ENCODE data around the gene HNRNPUL2. TPM values are rescaled to one million over a fixed set of nuclear protein-coding genes. Genes with fewer than 3 reads are reported as not detected.

The HNRNPUL2 gene
- total RNA-seq, 1 experiment from 2014 or later = 47.3 TPM

GRCh38 chr11:62725646-62726045, 1.6 kb downstream of the HNRNPUL2 start:
- intact Hi-C loops (cut with micrococcal nuclease; ENCODE audit: unreplicated experiment) = no loop called here
- in situ Hi-C loops (cut with HindIII; ENCODE audit: low pct_unique_long_range_greater_than_20kb, low sequenced_read_pairs) = no loop called here
- CTCF ChIA-PET = interaction anchor here (0.6 kb wide), 1 partner anchor 20 kb away, joined by 9 read pairs; no protein-coding TSS in a partner anchor
- Histone ChIP-seq H3K36me3 (ENCODE audit: control insufficient read depth, insufficient read depth, low read length) (peaks cover 44% of the 10 kb centered on the region), H3K27me3 (ENCODE audit: control insufficient read depth, insufficient read depth, low read length) (no peaks in the 10 kb centered on the region), H3K4me1 (ENCODE audit: control insufficient read depth, insufficient read depth, low read length) (peaks cover 9% of the 10 kb centered on the region), H3K27ac (ENCODE audit: low read length) (peak overlapping the region; percentile 92), H3K9me3 (ENCODE audit: control insufficient read depth, insufficient read depth, low read depth, low read length) (no peaks in the 10 kb centered on the region), H3K4me3 (ENCODE audit: low read depth in 2 of 2, low read length in 2 of 2) (peak overlapping the region; percentile 68 to 100)
- DNase-seq (ENCODE audit: low read depth, low spot score) (no peak), ATAC-seq (no peak)
- BruUV-seq (replicated peaks) = TSS peak; percentile 59
- TF ChIP-seq TCF7L2 (IDR thresholded peaks at IDR 0.05; ENCODE audit: low read depth, low read length) (no peak), SIN3A (IDR thresholded peaks at IDR 0.05; ENCODE audit: borderline replicate concordance, insufficient read depth, low read depth, low read length) (no peak)
- POLR2A ChIA-PET = no interaction called here

- ChIA-PET POLR2A (interaction anchor here (0.6 kb wide), 2 partner anchors 14 to 86 kb away, joined by 3 to 6 read pairs; no protein-coding TSS in a partner anchor), CTCF (no interaction called here)
- DNase-seq (ENCODE audit: low read depth, low spot score) = no peak
- no peaks in the 10 kb centered on the region for H3K27me3 ChIP-seq (ENCODE audit: control insufficient read depth, insufficient read depth, low read length)
- H3K36me3 ChIP-seq (ENCODE audit: control insufficient read depth, insufficient read depth, low read length) = peaks cover 50% of the 10 kb centered on the region
- ATAC-seq = no peak
- peak overlapping the region; percentile 7 to 68 for H3K4me3 ChIP-seq (ENCODE audit: low read depth in 2 of 2, low read length in 2 of 2)
- TF ChIP-seq CTCF (IDR thresholded peaks at IDR 0.05) (no peak), POLR2AphosphoS5 (IDR thresholded peaks at IDR 0.05; ENCODE audit: low read depth, low read length) (no peak), TCF7L2 (IDR thresholded peaks at IDR 0.05; ENCODE audit: low read depth, low read length) (no peak), SIN3A (IDR thresholded peaks at IDR 0.05; ENCODE audit: borderline replicate concordance, insufficient read depth, low read depth, low read length) (no peak), REST (IDR thresholded peaks at IDR 0.05; ENCODE audit: insufficient read depth in 1 of 2, low read depth in 2 of 2, low read length in 1 of 2) (no peak)
- H3K4me1 ChIP-seq (ENCODE audit: control insufficient read depth, insufficient read depth, low read length) = peaks cover 9% of the 10 kb centered on the region
- intact Hi-C loops (cut with micrococcal nuclease; ENCODE audit: unreplicated experiment) (no loop called here), in situ Hi-C loops (cut with HindIII; ENCODE audit: low pct_unique_long_range_greater_than_20kb, low sequenced_read_pairs) (no loop called here)
- BruUV-seq (replicated peaks) = no TSS peak
- peak overlapping the region; percentile 92 for H3K27ac ChIP-seq (ENCODE audit: low read length)
- no peaks in the 10 kb centered on the region for H3K9me3 ChIP-seq (ENCODE audit: control insufficient read depth, insufficient read depth, low read depth, low read length)
Observed at GRCh38 chr11:62724171-62724570, 3.1 kb downstream of the HNRNPUL2 start.

GRCh38 chr11:62721994-62722393, 5.3 kb downstream of the HNRNPUL2 start:
- intact Hi-C loops (cut with micrococcal nuclease; ENCODE audit: unreplicated experiment) (no loop called here), in situ Hi-C loops (cut with HindIII; ENCODE audit: low pct_unique_long_range_greater_than_20kb, low sequenced_read_pairs) (no loop called here)
- Histone ChIP-seq H3K4me1 (ENCODE audit: control insufficient read depth, insufficient read depth, low read length) (peaks cover 9% of the 10 kb centered on the region), H3K27ac (ENCODE audit: low read length) (no peak overlapping the region), H3K27me3 (ENCODE audit: control insufficient read depth, insufficient read depth, low read length) (no peaks in the 10 kb centered on the region), H3K36me3 (ENCODE audit: control insufficient read depth, insufficient read depth, low read length) (peaks cover 55% of the 10 kb centered on the region), H3K4me3 (ENCODE audit: low read depth in 2 of 2, low read length in 2 of 2) (no peak overlapping the region), H3K9me3 (ENCODE audit: control insufficient read depth, insufficient read depth, low read depth, low read length) (no peaks in the 10 kb centered on the region)
- no peak for TF ChIP-seq SIN3A (IDR thresholded peaks at IDR 0.05; ENCODE audit: borderline replicate concordance, insufficient read depth, low read depth, low read length)
- no peak for TF ChIP-seq REST (IDR thresholded peaks at IDR 0.05; ENCODE audit: insufficient read depth in 1 of 2, low read depth in 2 of 2, low read length in 1 of 2)
- TF ChIP-seq CTCF (IDR thresholded peaks at IDR 0.05) = no peak; the same call in 1 of the 2 replicates
- no peak for TF ChIP-seq POLR2AphosphoS5 (IDR thresholded peaks at IDR 0.05; ENCODE audit: low read depth, low read length)
- TF ChIP-seq TCF7L2 (IDR thresholded peaks at IDR 0.05; ENCODE audit: low read depth, low read length) = no peak
- ChIA-PET POLR2A (no interaction called here), CTCF (no interaction called here)
- no peak for ATAC-seq
- no peak for DNase-seq (ENCODE audit: low read depth, low spot score)
- BruUV-seq (replicated peaks) = TSS peak; percentile 75
